ENCODE results near the gene C4orf51. TPM values are rescaled to one million over a fixed set of nuclear protein-coding genes. Genes with fewer than 3 reads are reported as not detected.
"Not testable (repeated sequence)": the region's sequence is repeated elsewhere in the genome, so short reads cannot be mapped to it uniquely, and the experiment has no call there.

C4orf51 gene
- total RNA-seq, result not detected
- polyA plus RNA-seq, result not detected
- long read RNA-seq, donor 1, result 0 reads
- long read RNA-seq, donor 2, partial matches to known transcripts, result 0 of 2 reads
- long read RNA-seq, donor 2, other reads (novel, unspliced or antisense), result 2 of 2 reads

- H3K27me3 ChIP-seq (ENCODE audit: insufficient read depth in 3 of 3, low read length in 2 of 3), result no peaks in the 10 kb centered on the region
- no peaks in the 10 kb centered on the region for H3K36me3 ChIP-seq (ENCODE audit: insufficient read depth in 1 of 2, low read depth in 1 of 2)
- peaks cover 16% of the 10 kb centered on the region for H3K4me1 ChIP-seq
- ATAC-seq, result peak; percentile 82 to 88 (median 83)
- TF ChIP-seq CTCF (IDR thresholded peaks at IDR 0.05), result no peak
- H3K9me3 ChIP-seq, result no peaks in the 10 kb centered on the region
- DNase-seq, result no peak
- H3K4me3 ChIP-seq, result peak within 1 kb of the TSS; percentile 46
- peak within 1 kb of the TSS; percentile 93 for H3K27ac ChIP-seq
- intact Hi-C loops (cut with DNase I), result loop anchor here in 1 of 2 donors (1.0 to 10.0 kb wide), 3 partner anchors 53 to 115 kb away; no protein-coding TSS in a partner anchor
- WGBS, 3 donors, result 2 to 7% (median 4%) methylated on average over 6 of the region's 6 CpGs
Observed at GRCh38 chr4:145679991-145680455, at the start of gene C4orf51. C4orf51 (plus strand) TSS chr4:145680146; CDS start chr4:145680204, 58 bp downstream.

- Histone ChIP-seq H3K4me1 (no peaks in the 10 kb centered on the region), H3K27me3 (ENCODE audit: insufficient read depth in 3 of 3, low read length in 2 of 3) (no peaks in the 10 kb centered on the region), H3K9me3 (peaks cover 7% of the 10 kb centered on the region), H3K4me3 (no peak overlapping the region), H3K36me3 (ENCODE audit: insufficient read depth in 1 of 2, low read depth in 1 of 2) (peaks cover 0 to 8% of the 10 kb centered on the region in 2 donors), H3K27ac (no peak overlapping the region)
- TF ChIP-seq CTCF (IDR thresholded peaks at IDR 0.05), result no peak
- ATAC-seq (no peak), DNase-seq (no peak)
- intact Hi-C loops (cut with DNase I), result no loop called here
- WGBS, 3 donors, result 64 to 91% (median 87%) methylated on average over 1 of the region's 1 CpG
Observed at GRCh38 chr4:145635117-145635516, 44.8 kb upstream of the C4orf51 start.

- no peak for TF ChIP-seq CTCF (IDR thresholded peaks at IDR 0.05)
- no peak overlapping the region for H3K4me3 ChIP-seq
- no peak for DNase-seq
- peaks cover 7% of the 10 kb centered on the region for H3K9me3 ChIP-seq
- H3K4me1 ChIP-seq, result no peaks in the 10 kb centered on the region
- intact Hi-C loops (cut with DNase I), result no loop called here
- no peak for ATAC-seq
- H3K27me3 ChIP-seq (ENCODE audit: insufficient read depth in 3 of 3, low read length in 2 of 3), result no peaks in the 10 kb centered on the region
- peaks cover 0 to 8% of the 10 kb centered on the region in 2 donors for H3K36me3 ChIP-seq (ENCODE audit: insufficient read depth in 1 of 2, low read depth in 1 of 2)
- H3K27ac ChIP-seq, result no peak overlapping the region
Observed at GRCh38 chr4:145635630-145636029, 44.3 kb upstream of the C4orf51 start.

- Histone ChIP-seq H3K4me3 (no peak overlapping the region), H3K4me1 (no peaks in the 10 kb centered on the region), H3K27me3 (ENCODE audit: insufficient read depth in 3 of 3, low read length in 2 of 3) (no peaks in the 10 kb centered on the region), H3K36me3 (ENCODE audit: insufficient read depth in 1 of 2, low read depth in 1 of 2) (peaks cover 0 to 8% of the 10 kb centered on the region in 2 donors), H3K27ac (no peak overlapping the region), H3K9me3 (no peaks in the 10 kb centered on the region)
- ATAC-seq, result no peak
- intact Hi-C loops (cut with DNase I), result no loop called here
- 89 to 92% (median 89%) methylated on average over 6 of the region's 6 CpGs for WGBS, 3 donors
- no peak for TF ChIP-seq CTCF (IDR thresholded peaks at IDR 0.05)
- DNase-seq, result no peak
Observed at GRCh38 chr4:145639186-145639698, 40.7 kb upstream of the C4orf51 start.

- H3K4me1 ChIP-seq; H3K36me3 ChIP-seq (ENCODE audit: insufficient read depth in 1 of 2, low read depth in 1 of 2); H3K27me3 ChIP-seq (ENCODE audit: insufficient read depth in 3 of 3, low read length in 2 of 3); DNase-seq; H3K9me3 ChIP-seq; H3K4me3 ChIP-seq; intact Hi-C loops (cut with DNase I): not testable (repeated sequence)
- H3K27ac ChIP-seq, result peak overlapping the region; percentile 65
- 23 to 34% (median 25%) methylated on average over 2 of the region's 2 CpGs for WGBS, 3 donors
- ATAC-seq, result peak; percentile 85 to 96 (median 90)
Observed at GRCh38 chr4:145640236-145640635, 39.7 kb upstream of the C4orf51 start.
